ENCODE results near the gene CLRN2. TPM values are rescaled to one million over a fixed set of nuclear protein-coding genes. Genes with fewer than 3 reads are reported as not detected.

CLRN2 gene, protein sequence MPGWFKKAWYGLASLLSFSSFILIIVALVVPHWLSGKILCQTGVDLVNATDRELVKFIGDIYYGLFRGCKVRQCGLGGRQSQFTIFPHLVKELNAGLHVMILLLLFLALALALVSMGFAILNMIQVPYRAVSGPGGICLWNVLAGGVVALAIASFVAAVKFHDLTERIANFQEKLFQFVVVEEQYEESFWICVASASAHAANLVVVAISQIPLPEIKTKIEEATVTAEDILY
- not detected for total RNA-seq
- not detected for polyA plus RNA-seq
- long read RNA-seq, donor 1: 0 reads
- long read RNA-seq, donor 2: 0 reads

DNA sequence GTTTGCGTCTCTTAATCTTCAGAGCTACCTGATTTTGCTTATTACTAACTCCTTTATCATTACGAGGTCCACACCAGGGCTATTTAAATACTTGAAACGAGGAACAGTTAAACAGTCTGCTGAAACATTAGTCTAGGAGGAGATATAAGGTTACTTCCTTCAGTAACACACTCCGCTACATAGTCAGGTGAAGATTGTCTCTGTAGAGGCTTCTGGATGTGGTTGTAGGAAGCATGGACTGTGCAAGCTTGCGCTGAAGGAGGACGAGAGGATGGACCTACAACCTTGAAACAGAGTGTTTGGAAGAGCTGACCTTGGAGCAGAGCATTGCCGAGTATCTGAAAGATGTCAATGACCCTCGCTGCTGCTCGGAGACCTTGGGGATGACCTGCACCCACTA, at the start of gene CLRN2:
CLRN2 (plus strand) TSS at position 301 of the 400 bp plus-strand sequence. CDS start 102 bp downstream, outside the sequence.
- no peak within 1 kb of the TSS for H3K27ac ChIP-seq (ENCODE audit: low read depth in 1 of 2, low read length in 2 of 2)
- intact Hi-C loops (cut with DNase I): loop anchor here in 1 of 2 donors (5.0 kb wide), 1 partner anchor 62 kb away; the partner anchor contains the start of gene LAP3
- 85 to 87% methylated on average over 9 of the region's 9 CpGs for WGBS, 2 donors

DNA sequence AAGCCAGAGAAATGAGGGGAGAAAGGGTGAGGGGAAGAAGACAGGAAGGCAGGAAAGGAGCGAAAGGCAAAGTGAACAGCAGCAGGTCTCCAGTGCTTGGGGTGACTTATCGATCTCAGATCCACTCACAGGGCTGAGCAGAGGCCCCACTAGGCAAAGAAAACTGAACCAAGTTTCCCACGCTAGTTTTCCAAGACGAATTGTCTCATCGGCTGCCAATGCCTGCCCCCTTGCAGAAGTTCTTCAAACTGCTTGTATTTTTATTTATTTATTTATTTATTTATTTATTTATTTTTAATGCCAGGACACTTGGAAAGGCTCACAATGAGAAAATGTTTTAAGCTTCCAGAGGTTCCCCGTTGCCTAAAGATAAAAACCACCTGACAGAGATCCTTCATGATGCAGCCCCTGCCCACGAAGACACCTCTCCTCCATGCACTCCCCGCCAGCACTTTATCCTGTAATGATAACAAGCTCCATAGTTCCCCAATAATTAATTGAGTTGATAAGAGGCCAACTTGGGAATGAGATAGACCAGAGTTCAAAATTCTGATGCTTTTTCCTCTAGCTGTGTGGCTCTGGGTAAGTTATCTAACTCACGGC, 46.2 kb upstream of the CLRN2 start:
- H3K4me1 ChIP-seq (ENCODE audit: control insufficient read depth in 1 of 2, insufficient read depth in 2 of 2, low read length in 2 of 2): no peaks in the 10 kb centered on the region
- DNase-seq (no peak), ATAC-seq (ENCODE audit: low FRiP score) (no peak)
- no peaks in the 10 kb centered on the region for H3K27me3 ChIP-seq (ENCODE audit: control insufficient read depth in 1 of 2, insufficient read depth in 2 of 2, low read length in 1 of 2)
- no peak overlapping the region for H3K27ac ChIP-seq (ENCODE audit: low read depth in 1 of 2, low read length in 2 of 2)
- H3K4me3 ChIP-seq (ENCODE audit: low read length in 2 of 2): no peak overlapping the region
- intact Hi-C loops (cut with DNase I): loop anchor here in 1 of 2 donors (10.0 kb wide), 1 partner anchor 1174 kb away; no protein-coding TSS in a partner anchor
- no peaks in the 10 kb centered on the region for H3K9me3 ChIP-seq (ENCODE audit: control insufficient read depth, low read length)
- WGBS, 2 donors: 37 to 45% methylated on average over 9 of the region's 9 CpGs
- no peaks in the 10 kb centered on the region for H3K36me3 ChIP-seq (ENCODE audit: control insufficient read depth in 1 of 2, insufficient read depth in 2 of 2, low read length in 1 of 2)

More for the DNA sequence above, at the start of gene CLRN2:
- DNase-seq: no peak
- no peaks in the 10 kb centered on the region for H3K4me1 ChIP-seq (ENCODE audit: control insufficient read depth in 1 of 2, insufficient read depth in 2 of 2, low read length in 2 of 2)
- no peaks in the 10 kb centered on the region for H3K36me3 ChIP-seq (ENCODE audit: control insufficient read depth in 1 of 2, insufficient read depth in 2 of 2, low read length in 1 of 2)
- H3K27me3 ChIP-seq (ENCODE audit: control insufficient read depth in 1 of 2, insufficient read depth in 2 of 2, low read length in 1 of 2): no peaks in the 10 kb centered on the region
- no peak for ATAC-seq (ENCODE audit: low FRiP score)
- H3K4me3 ChIP-seq (ENCODE audit: low read length in 2 of 2): no peak within 1 kb of the TSS
- H3K9me3 ChIP-seq (ENCODE audit: control insufficient read depth, low read length): no peaks in the 10 kb centered on the region

DNA sequence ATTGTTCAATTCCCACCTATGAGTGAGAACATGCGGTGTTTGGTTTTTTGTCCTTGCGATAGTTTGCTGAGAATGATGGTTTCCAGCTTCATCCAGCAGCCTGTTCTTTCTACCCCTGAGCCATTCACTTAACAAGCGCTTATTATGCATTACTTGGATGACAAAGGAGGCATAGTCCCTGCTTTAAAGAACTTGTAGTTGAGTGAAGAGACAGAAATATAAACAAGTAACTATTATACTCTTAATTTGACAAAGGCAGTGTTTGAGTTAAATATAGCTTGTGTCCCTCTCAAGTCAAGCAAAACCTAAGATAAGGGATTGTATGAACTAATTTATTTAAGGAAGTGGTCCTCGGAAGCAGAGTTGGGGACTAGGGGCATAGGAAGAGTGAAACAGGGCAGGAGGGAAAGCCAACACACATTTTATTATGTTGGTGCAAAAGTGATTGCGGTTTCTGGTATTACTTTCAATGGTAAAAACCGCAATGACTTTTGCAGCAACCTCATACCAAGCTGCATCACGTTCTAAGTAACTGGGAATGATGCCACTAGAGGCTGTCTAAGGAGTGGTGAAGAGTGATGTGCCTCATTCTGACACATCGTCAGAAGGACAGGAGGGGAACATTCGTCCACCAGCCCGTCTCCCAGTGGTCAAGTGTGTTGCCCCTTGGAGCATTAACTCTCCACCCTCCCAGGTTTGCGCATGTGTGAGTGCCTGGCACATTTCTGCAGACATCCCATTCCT, 44.9 kb upstream of the CLRN2 start:
- H3K9me3 ChIP-seq (ENCODE audit: control insufficient read depth, low read length): no peaks in the 10 kb centered on the region
- no peak for ATAC-seq (ENCODE audit: low FRiP score)
- H3K4me1 ChIP-seq (ENCODE audit: control insufficient read depth in 1 of 2, insufficient read depth in 2 of 2, low read length in 2 of 2): no peaks in the 10 kb centered on the region
- H3K36me3 ChIP-seq (ENCODE audit: control insufficient read depth in 1 of 2, insufficient read depth in 2 of 2, low read length in 1 of 2): no peaks in the 10 kb centered on the region
- H3K27me3 ChIP-seq (ENCODE audit: control insufficient read depth in 1 of 2, insufficient read depth in 2 of 2, low read length in 1 of 2): no peaks in the 10 kb centered on the region
- no peak for DNase-seq
- intact Hi-C loops (cut with DNase I): loop anchor here (5.0 to 10.0 kb wide), 2 partner anchors 123 to 1175 kb away; no protein-coding TSS in a partner anchor
- no peak overlapping the region for H3K4me3 ChIP-seq (ENCODE audit: low read length in 2 of 2)
- 49 to 54% methylated on average over 11 of the region's 11 CpGs for WGBS, 2 donors
- no peak overlapping the region for H3K27ac ChIP-seq (ENCODE audit: low read depth in 1 of 2, low read length in 2 of 2)

DNA sequence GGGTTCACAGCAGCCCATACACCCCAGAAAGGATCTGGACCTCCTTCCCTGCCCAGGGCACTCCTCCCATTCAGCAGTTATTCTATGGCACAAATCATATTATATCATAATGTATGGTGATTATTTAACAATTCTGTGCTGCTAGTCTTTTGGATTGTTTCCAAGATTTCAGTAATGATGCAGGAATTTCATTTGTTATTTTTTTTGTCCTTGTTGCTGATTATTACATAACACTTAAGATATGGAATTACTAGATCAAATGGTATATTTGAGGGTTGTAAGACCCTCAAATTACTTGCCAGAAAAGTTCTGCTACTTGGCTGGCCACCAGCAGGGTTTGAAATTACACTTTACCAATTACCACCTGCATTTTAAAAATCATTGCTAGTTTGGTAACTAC, 39.5 kb upstream of the CLRN2 start:
- no peaks in the 10 kb centered on the region for H3K4me1 ChIP-seq (ENCODE audit: control insufficient read depth in 1 of 2, insufficient read depth in 2 of 2, low read length in 2 of 2)
- no peak overlapping the region for H3K27ac ChIP-seq (ENCODE audit: low read depth in 1 of 2, low read length in 2 of 2)
- H3K9me3 ChIP-seq (ENCODE audit: control insufficient read depth, low read length): peaks cover under 1% of the 10 kb centered on the region
- peaks cover 0 to under 1% of the 10 kb centered on the region in 2 donors for H3K36me3 ChIP-seq (ENCODE audit: control insufficient read depth in 1 of 2, insufficient read depth in 2 of 2, low read length in 1 of 2)
- H3K27me3 ChIP-seq (ENCODE audit: control insufficient read depth in 1 of 2, insufficient read depth in 2 of 2, low read length in 1 of 2): no peaks in the 10 kb centered on the region
- no peak overlapping the region for H3K4me3 ChIP-seq (ENCODE audit: low read length in 2 of 2)
- intact Hi-C loops (cut with DNase I): no loop called here
- DNase-seq: no peak
- ATAC-seq (ENCODE audit: low FRiP score): no peak

DNA sequence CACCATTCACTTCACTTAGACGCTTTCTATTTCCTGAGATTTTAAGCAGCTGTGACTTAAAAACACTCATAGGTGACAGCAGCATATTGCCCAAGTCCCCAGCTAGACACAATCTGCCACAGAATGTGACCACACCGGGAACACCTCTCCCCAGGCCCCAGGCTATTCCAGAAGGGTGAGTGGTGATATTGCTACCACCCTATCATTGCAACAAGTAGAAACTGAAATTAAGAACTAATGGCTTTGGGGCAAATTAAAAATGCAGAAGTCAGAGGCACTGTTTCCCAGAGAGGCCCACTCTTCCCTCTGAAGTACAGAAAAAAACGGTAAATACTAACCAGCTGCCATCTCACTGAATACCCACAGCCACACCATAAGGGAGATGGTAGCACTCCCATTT, 38.1 kb upstream of the CLRN2 start:
- H3K36me3 ChIP-seq (ENCODE audit: control insufficient read depth in 1 of 2, insufficient read depth in 2 of 2, low read length in 1 of 2): peaks cover 0 to 6% of the 10 kb centered on the region in 2 donors
- H3K27me3 ChIP-seq (ENCODE audit: control insufficient read depth in 1 of 2, insufficient read depth in 2 of 2, low read length in 1 of 2): no peaks in the 10 kb centered on the region
- intact Hi-C loops (cut with DNase I): no loop called here
- ATAC-seq (ENCODE audit: low FRiP score) (no peak), DNase-seq (no peak)
- H3K4me1 ChIP-seq (ENCODE audit: control insufficient read depth in 1 of 2, insufficient read depth in 2 of 2, low read length in 2 of 2): no peaks in the 10 kb centered on the region
- H3K27ac ChIP-seq (ENCODE audit: low read depth in 1 of 2, low read length in 2 of 2): no peak overlapping the region
- H3K4me3 ChIP-seq (ENCODE audit: low read length in 2 of 2): no peak overlapping the region
- WGBS, 2 donors: 85 to 92% methylated on average over 3 of the region's 3 CpGs
- H3K9me3 ChIP-seq (ENCODE audit: control insufficient read depth, low read length): peaks cover 5% of the 10 kb centered on the region

DNA sequence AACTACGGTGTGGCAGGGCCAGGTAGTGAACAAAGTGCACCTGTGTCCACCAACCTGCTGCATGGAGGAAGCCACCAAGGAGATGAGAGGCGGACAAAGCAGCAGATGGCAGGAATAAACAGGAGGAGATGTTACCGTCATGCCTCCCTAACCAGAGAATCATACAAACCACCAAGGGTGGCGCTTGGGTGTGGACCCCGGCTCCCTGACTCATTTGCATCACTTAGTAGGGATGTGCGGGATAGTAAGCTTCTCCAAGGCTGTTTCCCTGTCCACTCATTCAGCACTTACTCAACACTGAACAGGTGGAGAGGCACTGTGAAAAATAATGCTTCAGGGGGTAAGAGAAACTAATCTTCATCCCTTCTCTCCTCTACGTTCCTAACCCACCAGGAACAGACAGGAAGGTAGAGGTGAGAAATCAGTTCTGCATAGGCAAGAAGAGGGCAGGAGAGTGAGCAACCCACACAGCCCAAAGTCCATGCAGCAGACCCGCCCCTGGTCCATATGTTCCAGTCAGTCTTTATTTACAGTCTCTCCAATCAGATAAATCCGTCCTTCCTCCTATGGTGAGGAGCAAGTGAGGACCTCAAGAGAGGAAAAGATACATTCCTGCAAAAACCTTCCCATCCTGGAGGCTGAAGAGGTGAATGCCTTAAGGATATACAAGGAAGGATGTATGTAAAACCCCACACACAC, 37.0 kb upstream of the CLRN2 start:
- intact Hi-C loops (cut with DNase I): no loop called here
- 88 to 95% methylated on average over 9 of the region's 9 CpGs for WGBS, 2 donors
- DNase-seq: no peak

DNA sequence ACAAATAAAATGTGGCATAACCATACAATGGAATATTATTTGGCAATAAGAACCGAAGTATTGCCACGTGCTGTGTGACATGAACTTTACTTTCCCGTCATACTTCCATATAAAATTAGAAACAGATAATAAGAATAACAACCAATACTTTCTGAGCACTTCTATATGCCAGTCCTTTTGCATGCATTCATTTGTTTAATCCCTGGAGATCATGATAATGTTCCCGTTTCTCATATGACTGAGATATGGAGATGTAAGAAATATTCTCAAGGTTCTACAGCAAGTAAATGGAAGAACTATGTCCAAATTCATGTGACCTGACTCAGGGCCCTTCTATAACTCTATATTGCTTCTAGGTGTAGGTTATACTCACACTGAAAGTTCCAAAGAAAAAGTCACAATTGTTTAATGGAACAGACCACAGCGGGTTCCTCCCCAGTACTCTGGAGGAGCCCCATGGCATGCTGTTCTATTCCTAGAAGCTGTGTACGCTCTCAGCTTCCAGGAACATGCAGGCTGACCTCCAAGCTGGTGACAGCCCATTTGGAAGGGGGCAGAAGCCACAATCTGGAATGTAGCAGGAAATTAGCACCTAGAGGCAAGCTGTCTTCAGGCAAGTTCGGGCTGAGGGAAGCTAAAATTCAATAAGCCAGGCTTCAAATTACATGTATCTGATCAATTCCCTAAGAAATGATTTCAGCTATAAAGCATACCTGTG, 34.6 kb upstream of the CLRN2 start:
- Histone ChIP-seq H3K4me3 (ENCODE audit: low read length in 2 of 2) (no peak overlapping the region), H3K9me3 (ENCODE audit: control insufficient read depth, low read length) (peaks cover 8% of the 10 kb centered on the region), H3K27ac (ENCODE audit: low read depth in 1 of 2, low read length in 2 of 2) (no peak overlapping the region), H3K27me3 (ENCODE audit: control insufficient read depth in 1 of 2, insufficient read depth in 2 of 2, low read length in 1 of 2) (no peaks in the 10 kb centered on the region), H3K36me3 (ENCODE audit: control insufficient read depth in 1 of 2, insufficient read depth in 2 of 2, low read length in 1 of 2) (peaks cover 5 to 10% of the 10 kb centered on the region in 2 donors), H3K4me1 (ENCODE audit: control insufficient read depth in 1 of 2, insufficient read depth in 2 of 2, low read length in 2 of 2) (no peaks in the 10 kb centered on the region)
- DNase-seq (no peak), ATAC-seq (ENCODE audit: low FRiP score) (no peak)
- intact Hi-C loops (cut with DNase I): no loop called here
- 70 to 73% methylated on average over 7 of the region's 7 CpGs for WGBS, 2 donors

More for the DNA sequence above, 37.0 kb upstream of the CLRN2 start:
- Histone ChIP-seq H3K27me3 (ENCODE audit: control insufficient read depth in 1 of 2, insufficient read depth in 2 of 2, low read length in 1 of 2) (no peaks in the 10 kb centered on the region), H3K9me3 (ENCODE audit: control insufficient read depth, low read length) (peaks cover 6% of the 10 kb centered on the region), H3K4me3 (ENCODE audit: low read length in 2 of 2) (no peak overlapping the region), H3K27ac (ENCODE audit: low read depth in 1 of 2, low read length in 2 of 2) (no peak overlapping the region), H3K36me3 (ENCODE audit: control insufficient read depth in 1 of 2, insufficient read depth in 2 of 2, low read length in 1 of 2) (peaks cover 4 to 6% of the 10 kb centered on the region in 2 donors), H3K4me1 (ENCODE audit: control insufficient read depth in 1 of 2, insufficient read depth in 2 of 2, low read length in 2 of 2) (no peaks in the 10 kb centered on the region)
- ATAC-seq (ENCODE audit: low FRiP score): no peak

DNA sequence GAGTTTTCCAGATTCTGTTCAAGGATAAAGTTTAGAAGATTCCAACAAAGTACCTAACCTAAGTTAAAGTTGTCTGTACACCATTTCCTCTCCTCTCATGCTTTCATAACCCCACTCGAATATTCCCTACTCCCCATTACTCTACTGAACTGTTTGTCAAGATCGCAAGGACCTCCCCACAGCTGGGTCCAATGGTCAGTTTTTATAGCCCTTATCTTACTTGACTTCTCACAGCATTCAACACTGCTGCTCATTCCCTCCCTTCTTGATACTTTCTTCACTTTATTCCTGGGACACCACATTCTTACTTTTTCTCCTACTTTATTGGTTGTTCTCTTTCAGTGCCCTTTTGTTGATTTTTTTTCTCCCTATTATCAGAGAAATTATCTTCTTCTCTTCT, 34.0 kb upstream of the CLRN2 start:
- intact Hi-C loops (cut with DNase I): no loop called here
- 90 to 98% methylated on average over 2 of the region's 2 CpGs for WGBS, 2 donors
- no peak for DNase-seq

More for the DNA sequence above, 34.0 kb upstream of the CLRN2 start:
- peaks cover 5 to 10% of the 10 kb centered on the region in 2 donors for H3K36me3 ChIP-seq (ENCODE audit: control insufficient read depth in 1 of 2, insufficient read depth in 2 of 2, low read length in 1 of 2)
- no peaks in the 10 kb centered on the region for H3K4me1 ChIP-seq (ENCODE audit: control insufficient read depth in 1 of 2, insufficient read depth in 2 of 2, low read length in 2 of 2)
- H3K4me3 ChIP-seq (ENCODE audit: low read length in 2 of 2): no peak overlapping the region
- H3K27me3 ChIP-seq (ENCODE audit: control insufficient read depth in 1 of 2, insufficient read depth in 2 of 2, low read length in 1 of 2): no peaks in the 10 kb centered on the region
- H3K27ac ChIP-seq (ENCODE audit: low read depth in 1 of 2, low read length in 2 of 2): no peak overlapping the region
- ATAC-seq (ENCODE audit: low FRiP score): no peak
- H3K9me3 ChIP-seq (ENCODE audit: control insufficient read depth, low read length): peaks cover 8% of the 10 kb centered on the region

All from aorta (tissue), 5 donors.